ENCODE results near the gene TRMT13. TPM values are rescaled to one million over a fixed set of nuclear protein-coding genes. Genes with fewer than 3 reads are reported as not detected.
"Not testable (repeated sequence)": the region's sequence is repeated elsewhere in the genome, so short reads cannot be mapped to it uniquely, and the experiment has no call there.

Gene TRMT13
- total and polyA plus RNA-seq, 3 donors from 2014 or later: 12.1 to 19.8 (median 14.7) TPM

DNA sequence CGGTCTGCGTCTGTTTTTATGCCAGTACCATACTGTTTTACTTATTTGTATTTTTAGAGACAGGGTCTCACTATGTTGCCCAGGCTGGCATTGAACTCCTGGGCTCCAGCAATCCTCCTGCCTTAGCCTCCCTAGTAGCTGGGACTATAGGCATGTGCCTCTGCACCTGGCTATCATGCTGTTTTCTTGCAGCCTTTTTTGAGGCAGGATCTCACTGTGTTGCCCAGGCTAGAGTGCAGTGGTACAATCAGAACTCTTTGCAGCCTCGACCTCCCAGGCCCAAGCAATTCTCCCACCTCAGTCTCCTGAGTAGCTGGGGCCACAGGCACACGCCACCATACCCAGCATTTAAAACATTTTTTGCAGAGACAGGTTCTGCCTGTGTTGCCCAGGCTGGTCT is 50.4 kb downstream of the TRMT13 start:
- Histone ChIP-seq H3K27ac (no peak overlapping the region), H3K4me3 (no peak overlapping the region), H3K4me1 (no peaks in the 10 kb centered on the region), H3K9me3 (no peaks in the 10 kb centered on the region), H3K27me3 (no peaks in the 10 kb centered on the region), H3K36me3 (ENCODE audit: low read depth, missing control alignments) (no peaks in the 10 kb centered on the region)
- intact Hi-C loops (cut with DNase I; ENCODE audit: low total_unique reads): no loop called here
- no peak for DNase-seq
- 91 to 93% methylated on average over 4 of the region's 4 CpGs for WGBS, 2 donors
- TF ChIP-seq, protein P1, sequence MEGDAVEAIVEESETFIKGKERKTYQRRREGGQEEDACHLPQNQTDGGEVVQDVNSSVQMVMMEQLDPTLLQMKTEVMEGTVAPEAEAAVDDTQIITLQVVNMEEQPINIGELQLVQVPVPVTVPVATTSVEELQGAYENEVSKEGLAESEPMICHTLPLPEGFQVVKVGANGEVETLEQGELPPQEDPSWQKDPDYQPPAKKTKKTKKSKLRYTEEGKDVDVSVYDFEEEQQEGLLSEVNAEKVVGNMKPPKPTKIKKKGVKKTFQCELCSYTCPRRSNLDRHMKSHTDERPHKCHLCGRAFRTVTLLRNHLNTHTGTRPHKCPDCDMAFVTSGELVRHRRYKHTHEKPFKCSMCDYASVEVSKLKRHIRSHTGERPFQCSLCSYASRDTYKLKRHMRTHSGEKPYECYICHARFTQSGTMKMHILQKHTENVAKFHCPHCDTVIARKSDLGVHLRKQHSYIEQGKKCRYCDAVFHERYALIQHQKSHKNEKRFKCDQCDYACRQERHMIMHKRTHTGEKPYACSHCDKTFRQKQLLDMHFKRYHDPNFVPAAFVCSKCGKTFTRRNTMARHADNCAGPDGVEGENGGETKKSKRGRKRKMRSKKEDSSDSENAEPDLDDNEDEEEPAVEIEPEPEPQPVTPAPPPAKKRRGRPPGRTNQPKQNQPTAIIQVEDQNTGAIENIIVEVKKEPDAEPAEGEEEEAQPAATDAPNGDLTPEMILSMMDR (IDR thresholded peaks at IDR 0.05): no peak
- no peak for TF ChIP-seq POLR2A (IDR thresholded peaks at IDR 0.05)

DNA sequence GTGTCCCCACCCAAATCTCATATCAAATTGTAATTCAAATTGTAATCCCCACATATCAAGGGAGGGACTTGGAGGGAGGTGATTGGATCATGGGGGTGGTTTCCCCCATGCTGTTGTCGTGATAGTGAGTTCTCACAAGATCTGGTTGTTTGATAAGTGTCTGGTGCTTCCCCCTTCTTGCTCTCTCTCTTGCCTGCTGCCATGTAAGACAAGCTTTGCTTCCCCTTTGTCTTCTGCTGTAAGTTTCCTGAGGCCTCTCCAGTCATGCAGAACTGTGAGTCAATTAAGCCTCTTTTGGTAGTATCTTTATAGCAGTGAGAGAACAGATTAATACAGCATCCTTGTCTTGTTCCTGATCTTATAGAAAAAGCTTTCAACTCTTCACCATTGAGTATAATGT is 51.6 kb downstream of the TRMT13 start:
- intact Hi-C loops (cut with DNase I; ENCODE audit: low total_unique reads): no loop called here
- 44 to 64% methylated on average over 1 of the region's 1 CpG for WGBS, 2 donors
- Histone ChIP-seq H3K4me3 (no peak overlapping the region), H3K27ac (no peak overlapping the region), H3K27me3 (no peaks in the 10 kb centered on the region), H3K9me3 (no peaks in the 10 kb centered on the region), H3K4me1 (no peaks in the 10 kb centered on the region), H3K36me3 (ENCODE audit: low read depth, missing control alignments) (no peaks in the 10 kb centered on the region)
- no peak for TF ChIP-seq POLR2A (IDR thresholded peaks at IDR 0.05)
- TF ChIP-seq, protein P1 (IDR thresholded peaks at IDR 0.05): no peak
- DNase-seq: no peak

DNA sequence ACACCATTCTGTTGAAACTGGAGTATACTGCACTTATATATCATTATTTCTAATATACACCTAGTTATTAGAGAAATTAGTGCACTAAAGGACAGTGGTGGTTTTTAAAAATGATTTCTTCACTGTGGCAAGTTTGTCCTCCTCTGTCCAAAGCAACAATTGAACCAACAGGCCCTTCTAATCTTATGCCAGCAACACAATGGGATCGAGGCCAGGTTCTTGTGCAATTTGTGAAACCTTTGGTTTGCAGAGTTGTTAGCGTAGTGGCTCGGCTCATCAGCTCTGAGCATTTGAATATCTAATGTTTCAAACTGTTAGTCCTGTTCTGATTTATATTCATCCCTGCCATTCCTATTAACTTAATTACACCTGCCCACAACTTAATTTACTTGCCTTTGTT is 54.9 kb downstream of the TRMT13 start:
- Histone ChIP-seq H3K27me3 (no peaks in the 10 kb centered on the region), H3K4me1 (no peaks in the 10 kb centered on the region), H3K4me3 (no peak overlapping the region), H3K9me3 (no peaks in the 10 kb centered on the region), H3K27ac (no peak overlapping the region), H3K36me3 (ENCODE audit: low read depth, missing control alignments) (no peaks in the 10 kb centered on the region)
- TF ChIP-seq, protein P1 (IDR thresholded peaks at IDR 0.05): no peak
- no peak for TF ChIP-seq POLR2A (IDR thresholded peaks at IDR 0.05)
- intact Hi-C loops (cut with DNase I; ENCODE audit: low total_unique reads): no loop called here
- 53 to 70% methylated on average over 3 of the region's 3 CpGs for WGBS, 2 donors
- no peak for DNase-seq

DNA sequence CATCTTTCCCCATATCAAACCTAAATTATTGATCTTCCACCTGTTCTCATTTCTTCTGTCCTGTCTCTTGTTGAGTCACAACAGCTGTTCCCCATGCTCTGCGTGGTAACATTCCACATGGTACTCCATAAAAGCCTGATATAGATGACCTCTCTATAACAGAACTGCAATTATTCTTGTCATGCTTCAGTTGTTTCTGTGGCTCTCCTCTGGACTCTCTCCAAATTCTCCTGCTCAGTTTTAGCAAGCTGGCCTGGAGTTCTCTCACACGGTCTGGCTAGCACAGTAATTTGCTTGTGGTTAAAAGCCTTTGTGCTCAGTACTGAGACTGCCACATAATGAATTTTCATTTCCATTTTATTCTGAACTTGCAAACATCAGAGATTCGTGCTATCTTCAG is 55.7 kb downstream of the TRMT13 start:
- DNase-seq: peak; percentile 30
- Histone ChIP-seq H3K36me3 (ENCODE audit: low read depth, missing control alignments) (no peaks in the 10 kb centered on the region), H3K4me3 (no peak overlapping the region), H3K9me3 (no peaks in the 10 kb centered on the region), H3K4me1 (no peaks in the 10 kb centered on the region), H3K27ac (no peak overlapping the region), H3K27me3 (no peaks in the 10 kb centered on the region)
- TF ChIP-seq, protein P1 (IDR thresholded peaks at IDR 0.05): no peak
- TF ChIP-seq POLR2A (IDR thresholded peaks at IDR 0.05): no peak
- intact Hi-C loops (cut with DNase I; ENCODE audit: low total_unique reads): no loop called here
- WGBS, 2 donors: 34 to 46% methylated on average over 3 of the region's 3 CpGs

DNA sequence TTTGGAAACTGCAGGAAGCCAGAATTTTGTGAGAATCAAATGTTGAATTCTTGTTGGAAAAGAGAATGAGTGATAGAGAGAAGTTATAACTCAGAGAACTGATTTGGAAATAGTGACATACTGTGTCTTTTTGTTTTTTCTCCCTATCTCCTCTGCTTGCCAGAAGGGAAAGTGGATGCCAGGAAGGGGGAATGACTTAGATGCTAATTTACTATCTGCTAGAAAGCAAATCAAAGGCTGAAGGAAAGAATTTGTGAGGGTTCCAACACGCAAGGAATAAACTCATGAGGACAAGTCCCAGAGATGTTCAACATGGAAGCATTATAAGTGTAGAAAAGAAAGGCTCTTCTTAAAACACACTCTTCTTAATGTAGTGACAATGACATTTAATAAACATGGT is 65.6 kb downstream of the TRMT13 start:
- intact Hi-C loops (cut with DNase I; ENCODE audit: low total_unique reads): no loop called here
- WGBS, 2 donors: 90 to 94% methylated on average over 1 of the region's 1 CpG
- Histone ChIP-seq H3K36me3 (ENCODE audit: low read depth, missing control alignments) (no peaks in the 10 kb centered on the region), H3K4me3 (no peak overlapping the region), H3K27me3 (no peaks in the 10 kb centered on the region), H3K4me1 (no peaks in the 10 kb centered on the region), H3K9me3 (no peaks in the 10 kb centered on the region), H3K27ac (no peak overlapping the region)
- no peak for DNase-seq
- TF ChIP-seq POLR2A (IDR thresholded peaks at IDR 0.05): no peak
- TF ChIP-seq, protein P1 (IDR thresholded peaks at IDR 0.05): no peak

DNA sequence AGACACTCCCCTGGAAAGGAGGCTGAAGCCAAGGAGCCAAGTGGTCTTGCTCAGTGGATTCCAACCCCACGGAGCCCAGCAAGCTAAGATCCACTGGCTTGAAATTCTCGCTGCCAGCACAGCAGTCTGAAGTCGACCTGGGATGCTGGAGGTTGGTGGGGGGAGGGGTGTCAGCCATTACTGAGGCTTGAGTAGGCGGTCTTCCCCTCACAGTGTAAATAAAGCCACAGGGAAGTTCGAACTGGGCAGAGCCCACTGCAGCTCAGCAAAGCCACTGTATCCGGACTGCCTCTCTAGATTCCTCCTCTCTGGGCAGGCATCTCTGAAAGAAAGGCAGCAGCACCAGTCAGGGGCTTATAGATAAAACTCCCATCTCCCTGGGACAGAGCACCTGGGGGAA is 67.1 kb downstream of the TRMT13 start:
- DNase-seq; H3K9me3 ChIP-seq; intact Hi-C loops (cut with DNase I; ENCODE audit: low total_unique reads); H3K27me3 ChIP-seq; H3K36me3 ChIP-seq (ENCODE audit: low read depth, missing control alignments); H3K4me1 ChIP-seq; H3K4me3 ChIP-seq; H3K27ac ChIP-seq: not testable (repeated sequence)
- 79% methylated on average over 6 of the region's 6 CpGs; no CpG with 5 or more reads in 1 of the 2 donors for WGBS, 2 donors
